Activated CD4-positive, CD25-positive, alpha-beta regulatory T cell (primary cell): ENCODE results near the gene CLASRP.
"Not testable (repeated sequence)": the region's sequence is repeated elsewhere in the genome, so short reads cannot be mapped to it uniquely, and the experiment has no call there.

Experiments used
- DNase-seq, 4 experiments: peaks; one replicate each; lab custom pipeline; 2025; lab: John Stamatoyannopoulos, UW

The CLASRP gene

GRCh38 chr19:45103508-45104319 lies 64.9 kb downstream of the CLASRP start:
- no peak for DNase-seq

GRCh38 chr19:45104658-45105349 lies 66.0 kb downstream of the CLASRP start:
- no peak for DNase-seq

GRCh38 chr19:45106363-45106762 lies 67.5 kb downstream of the CLASRP start:
- not testable (repeated sequence) for DNase-seq

GRCh38 chr19:45107621-45108150 lies 68.8 kb downstream of the CLASRP start:
- no peak for DNase-seq

- DNase-seq = no peak
Measured at GRCh38 chr19:45110851-45111266, 72.0 kb downstream of the CLASRP start.

GRCh38 chr19:45112111-45112827 lies 73.4 kb downstream of the CLASRP start:
- DNase-seq = no peak

- no peak for DNase-seq
Measured at GRCh38 chr19:45113628-45114027, 74.8 kb downstream of the CLASRP start.

GRCh38 chr19:45114116-45114515 lies 75.3 kb downstream of the CLASRP start:
- no peak for DNase-seq

GRCh38 chr19:45115809-45116615 lies 77.2 kb downstream of the CLASRP start:
- no peak for DNase-seq

GRCh38 chr19:45117167-45117594 lies 78.3 kb downstream of the CLASRP start:
- DNase-seq = no peak

GRCh38 chr19:45117671-45118070 lies 78.8 kb downstream of the CLASRP start:
- DNase-seq = no peak

- no peak for DNase-seq
Measured at GRCh38 chr19:45118106-45118505, 79.3 kb downstream of the CLASRP start.

- not testable (repeated sequence) for DNase-seq
Measured at GRCh38 chr19:45118591-45119355, 79.9 kb downstream of the CLASRP start.

GRCh38 chr19:45119582-45119981 lies 80.7 kb downstream of the CLASRP start:
- no peak for DNase-seq
